ENCODE measurements around the gene COG5. TPM values are rescaled to one million over a fixed set of nuclear protein-coding genes. Genes with fewer than 3 reads are reported as not detected.

Gene COG5
- total RNA-seq (2014; rRNA removed; shearing (Covaris generic)) (59.0 and 60.2 TPM in 2 replicates), total RNA-seq (2022) (40.1 and 40.9 TPM in 2 replicates), Bru-seq, nascent RNA (percentile 81 among the genes with signal in this experiment), BruChase-seq, experiment 1, labeled RNA remaining after a 6-hour chase (percentile 65 among the genes with signal in this experiment), BruChase-seq, experiment 2, labeled RNA remaining after a 2-hour chase (percentile 67 among the genes with signal in this experiment)
- long read RNA-seq, full-length matches to known transcripts: 46 of 61 reads
- long read RNA-seq, partial matches to known transcripts: 5 of 61 reads
- long read RNA-seq, other reads (novel, unspliced or antisense): 10 of 61 reads

- intact Hi-C loops (cut with micrococcal nuclease; ENCODE audit: unreplicated experiment): loop anchor here (1.0 to 5.0 kb wide), 3 partner anchors 16 to 697 kb away; partner anchors contain the start of genes BCAP29, CBLL1 and PIK3CG
- H3K9me2 ChIP-seq (ENCODE audit: insufficient read depth, low read length): no peaks in the 10 kb centered on the region
- peaks cover 50% of the 10 kb centered on the region for H3K4me1 ChIP-seq (ENCODE audit: insufficient read depth, low read length, poor library complexity, severe bottlenecking)
- peak within 1 kb of the TSS; percentile 81 for H3K4me3 ChIP-seq (ENCODE audit: low read depth, low read length, poor library complexity, severe bottlenecking)
- H3K27ac ChIP-seq (ENCODE audit: low read depth, low read length, poor library complexity, severe bottlenecking): peak within 1 kb of the TSS; percentile 57
- POLR2A ChIA-PET: interaction anchor here (0.5 to 3.4 kb wide), 15 partner anchors 12 to 1297 kb away, joined by 3 to 25 read pairs (median 4); partner anchors contain the start of gene CBLL1
- H4K20me1 ChIP-seq (ENCODE audit: insufficient read depth, low read length): peaks cover 7% of the 10 kb centered on the region; the same call in 1 of the 2 replicates
- H2AFZ ChIP-seq (ENCODE audit: low read length): peak within 1 kb of the TSS; percentile 85
- no TSS peak for BruUV-seq (replicated peaks)
- H3K36me3 ChIP-seq (ENCODE audit: insufficient read depth, low read length): peaks cover 23% of the 10 kb centered on the region
- CTCF ChIA-PET (ENCODE audit: unreplicated experiment): interaction anchor here (0.6 to 0.9 kb wide), 3 partner anchors 50 to 180 kb away, joined by 3 read pairs; no protein-coding TSS in a partner anchor
- peak; percentile 86 for DNase-seq (ENCODE audit: low spot score)
- TF ChIP-seq CTCF (conservative IDR thresholded peaks at IDR 0.05; ENCODE audit: low read length) (no peak), EZH2phosphoT487 (IDR thresholded peaks at IDR 0.05; ENCODE audit: borderline replicate concordance, low read depth, low read length) (no peak)
- H3K9me3 ChIP-seq (ENCODE audit: low read length): no peaks in the 10 kb centered on the region
- H3K79me2 ChIP-seq (ENCODE audit: insufficient read depth, low read depth, low read length): peaks cover 56% of the 10 kb centered on the region
- peak within 1 kb of the TSS; percentile 86 for H3K4me2 ChIP-seq (ENCODE audit: low read length)
These were observed at the start of gene COG5, which contains the start of gene DUS4L for GRCh38 chr7:107563775-107564552. COG5 (minus strand) TSS chr7:107563920; CDS start chr7:107563896, 24 bp downstream. DUS4L (plus strand) TSS chr7:107563971; CDS start chr7:107567071, 3,100 bp downstream.

GRCh38 chr7:107613439-107613838 lies 49.7 kb upstream of the COG5 start:
- TF ChIP-seq EZH2phosphoT487 (IDR thresholded peaks at IDR 0.05; ENCODE audit: borderline replicate concordance, low read depth, low read length): no peak
- no peak for TF ChIP-seq CTCF (conservative IDR thresholded peaks at IDR 0.05; ENCODE audit: low read length)

More at GRCh38 chr7:107613439-107613838, 49.7 kb upstream of the COG5 start:
- Histone ChIP-seq H3K9me2 (ENCODE audit: insufficient read depth, low read length) (no peaks in the 10 kb centered on the region), H3K79me2 (ENCODE audit: insufficient read depth, low read depth, low read length) (no peaks in the 10 kb centered on the region), H3K9me3 (ENCODE audit: low read length) (no peaks in the 10 kb centered on the region), H2AFZ (ENCODE audit: low read length) (no peak overlapping the region), H3K4me2 (ENCODE audit: low read length) (no peak overlapping the region), H3K4me3 (ENCODE audit: low read depth, low read length, poor library complexity, severe bottlenecking) (no peak overlapping the region), H4K20me1 (ENCODE audit: insufficient read depth, low read length) (no peaks in the 10 kb centered on the region), H3K4me1 (ENCODE audit: insufficient read depth, low read length, poor library complexity, severe bottlenecking) (no peaks in the 10 kb centered on the region), H3K36me3 (ENCODE audit: insufficient read depth, low read length) (peaks cover 5% of the 10 kb centered on the region), H3K27ac (ENCODE audit: low read depth, low read length, poor library complexity, severe bottlenecking) (no peak overlapping the region)
- ChIA-PET POLR2A (no interaction called here), CTCF (ENCODE audit: unreplicated experiment) (interaction anchor here (0.6 kb wide), 1 partner anchor 49 kb away, joined by 3 read pairs; no protein-coding TSS in a partner anchor)
- no peak for DNase-seq (ENCODE audit: low spot score)
- BruUV-seq (replicated peaks): no TSS peak
- intact Hi-C loops (cut with micrococcal nuclease; ENCODE audit: unreplicated experiment): no loop called here

Measured in OCI-LY7 (cell line).